Stimulated activated CD4-positive, alpha-beta T cell treated with anti-CD3 and anti-CD28 coated beads, Interleukin-15, amount 100 ng/mL, for 1 hour (primary cell): ENCODE measurements around the gene NOS1.
A peak's percentile ranks its signal among the peaks of the same experiment; 100 is the strongest.
"Not testable (repeated sequence)": the region's sequence is repeated elsewhere in the genome, so short reads cannot be mapped to it uniquely, and the experiment has no call there.

Source experiments
- DNase-seq, 2 donors: peaks; one replicate each; pipeline ENCODE4 v3.0.0-alpha.2; 2020; ENCODE audit warnings: low read depth in 1 of 2, low spot score in 1 of 2

NOS1 gene

DNA sequence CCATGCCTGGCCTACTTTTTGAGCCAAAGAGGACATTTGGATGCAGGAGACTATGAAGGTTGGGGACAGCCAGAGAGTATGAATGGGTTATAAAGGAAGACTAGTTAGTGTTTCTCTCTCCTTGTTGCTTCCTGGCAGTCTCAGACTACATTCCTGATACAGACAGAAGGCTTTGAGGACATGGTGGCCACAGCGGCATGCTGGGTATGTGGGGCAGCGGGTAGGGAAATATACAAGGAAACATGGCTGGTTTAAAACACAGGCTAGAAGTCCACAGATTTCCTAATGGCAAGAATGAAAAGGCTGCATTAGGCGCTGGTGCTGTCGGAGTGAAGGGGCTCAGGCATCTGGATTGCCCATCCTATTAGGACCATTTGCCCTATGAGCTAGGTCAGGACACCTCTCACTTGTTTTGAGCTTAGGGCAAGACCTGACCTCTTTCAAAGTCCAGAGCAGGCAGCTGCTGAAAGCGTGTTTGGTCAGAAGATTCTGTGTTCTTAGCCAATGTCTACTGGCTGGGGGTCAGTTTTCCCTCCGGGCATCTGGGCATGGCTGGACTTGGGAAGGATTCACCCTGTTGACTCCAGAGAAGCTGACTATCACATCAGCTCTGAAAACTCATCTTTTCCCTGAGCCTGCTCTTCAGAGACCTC, 151.0 kb downstream of the NOS1 start:
- no peak for DNase-seq

- no peak for DNase-seq
These were observed 151.8 kb downstream of the NOS1 start for GRCh38 chr12:117209626-117210025.

DNA sequence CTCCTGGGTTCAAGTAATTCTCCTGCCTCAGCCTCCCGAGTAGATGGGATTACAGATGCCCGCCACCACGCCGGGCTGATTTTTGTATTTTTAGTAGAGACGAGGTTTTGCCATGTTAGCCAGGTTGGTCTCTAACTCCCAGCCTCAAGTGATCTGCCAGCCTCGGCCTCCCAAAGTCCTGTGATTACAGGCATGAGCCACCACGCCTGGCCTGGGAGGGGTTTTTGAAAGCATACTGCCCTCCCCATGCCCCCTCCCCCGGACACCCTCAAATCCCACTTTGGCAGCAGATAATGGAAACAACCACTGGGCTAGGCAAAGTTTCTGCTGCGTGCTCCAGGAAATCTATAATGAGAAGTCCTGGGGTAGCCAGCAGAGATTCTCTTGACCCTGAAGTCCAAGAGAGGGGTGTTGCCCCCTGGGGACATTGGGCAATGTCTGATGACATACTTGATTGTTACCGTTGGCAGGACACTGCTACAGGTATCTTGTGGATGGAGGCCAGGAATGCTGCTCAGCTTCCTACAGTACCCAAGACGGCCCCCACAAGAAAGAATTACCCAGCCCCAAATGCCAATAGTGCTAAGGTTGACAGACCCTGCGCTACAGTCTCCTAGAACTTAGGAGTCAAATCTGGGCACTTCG, 152.5 kb downstream of the NOS1 start:
- no peak for DNase-seq

DNA sequence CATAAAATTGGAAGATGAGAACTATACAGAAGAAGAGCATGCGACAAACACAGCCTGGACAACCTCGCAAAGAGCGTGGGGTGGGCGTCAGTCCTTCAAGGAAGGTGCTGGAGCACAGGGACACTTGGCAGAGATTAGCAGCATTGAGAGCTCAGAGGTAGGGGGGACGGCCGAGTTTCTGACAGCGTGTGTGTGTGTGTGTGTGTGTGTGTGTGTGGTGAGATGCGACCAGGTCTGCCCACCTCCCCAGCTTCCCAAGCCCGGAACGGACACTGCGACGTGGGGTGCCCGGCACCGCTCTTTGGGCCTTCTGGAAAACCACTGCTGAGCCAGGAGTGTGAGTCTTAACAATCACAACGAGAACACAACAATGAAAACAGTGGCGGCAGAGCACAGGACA, 153.2 kb downstream of the NOS1 start:
- no peak for DNase-seq

DNA sequence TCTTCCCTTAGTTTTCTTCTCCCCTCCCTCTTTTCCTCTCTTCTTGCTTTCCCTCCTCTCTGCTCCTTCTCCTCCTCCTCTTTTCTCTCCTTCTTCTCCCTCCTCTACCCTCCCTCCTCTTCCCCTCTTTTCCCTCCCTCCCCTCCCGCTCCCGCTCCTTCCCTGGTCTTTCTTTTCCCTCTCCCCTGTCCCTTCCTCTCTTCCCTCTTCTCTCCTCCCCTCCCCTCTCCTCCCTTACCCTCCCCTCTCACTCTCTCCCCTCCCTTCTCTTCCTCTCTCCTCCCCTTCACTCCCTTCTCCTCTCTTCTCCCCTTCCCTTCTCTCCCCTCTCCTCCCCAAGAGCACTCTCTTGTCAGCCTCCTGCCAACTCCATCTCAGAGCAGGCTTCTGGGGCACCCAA, 153.8 kb downstream of the NOS1 start:
- DNase-seq, result no peak

- no peak for DNase-seq
These were observed 158.9 kb downstream of the NOS1 start for GRCh38 chr12:117202556-117202955.

GRCh38 chr12:117202033-117202432, 159.4 kb downstream of the NOS1 start:
- DNase-seq, result no peak

DNA sequence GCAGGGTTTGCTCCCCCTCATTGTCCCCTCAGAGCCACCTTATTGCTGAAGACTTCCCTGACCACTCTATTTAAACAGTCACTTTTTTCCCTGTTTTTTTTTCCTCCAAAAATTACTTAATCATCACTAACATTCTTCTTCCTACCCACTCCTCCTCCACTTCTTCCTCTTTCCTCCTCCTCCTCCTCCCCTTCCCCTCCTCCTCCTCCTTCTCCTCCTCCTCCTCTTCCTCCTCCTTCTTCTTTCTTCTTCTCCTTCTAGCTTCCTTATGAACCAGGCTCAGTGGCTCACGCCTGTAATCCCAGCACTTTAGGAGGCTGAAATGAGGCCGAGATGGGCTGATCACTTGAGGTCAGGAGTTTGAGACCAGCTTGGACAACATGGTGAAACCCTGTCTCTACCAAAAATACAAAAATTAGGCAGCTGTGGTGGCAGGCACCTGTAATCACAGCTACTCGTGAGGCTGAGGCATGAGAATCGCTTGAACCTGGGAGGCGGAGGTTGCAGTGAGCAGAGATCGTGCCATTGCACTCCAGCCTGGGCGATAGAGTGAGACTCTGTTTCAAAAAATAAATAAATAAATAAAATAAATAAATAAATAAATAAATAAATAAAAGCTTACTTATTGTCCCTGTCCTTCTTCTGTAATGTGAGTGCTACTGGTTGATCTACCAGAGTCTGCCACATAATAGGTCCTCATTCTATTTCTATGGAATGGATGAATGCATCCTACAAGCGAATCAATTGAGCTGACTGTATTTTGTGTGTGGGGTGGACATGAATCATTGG, 161.3 kb downstream of the NOS1 start:
- not testable (repeated sequence) for DNase-seq

- not testable (repeated sequence) for DNase-seq
These were observed 165.1 kb downstream of the NOS1 start for GRCh38 chr12:117196334-117196733.

DNA sequence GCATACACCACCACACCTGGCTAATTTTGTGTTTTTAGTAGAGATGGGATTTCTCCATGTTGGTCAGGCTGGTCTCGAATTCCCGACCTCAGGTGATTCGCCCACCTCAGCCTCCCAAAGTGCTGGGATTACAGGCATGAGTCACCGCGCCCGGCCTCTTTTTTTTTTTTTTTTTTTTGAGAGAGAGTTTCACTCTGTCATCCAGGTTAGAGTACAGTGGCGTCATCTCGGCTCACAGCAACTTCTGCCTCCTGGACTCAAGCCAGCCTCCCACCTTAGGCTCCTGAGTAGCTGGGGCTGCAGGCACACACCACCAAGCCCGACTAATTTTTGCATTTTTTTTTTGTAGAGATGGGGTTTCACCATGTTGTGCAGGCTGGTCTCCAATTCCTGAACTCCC, 166.4 kb downstream of the NOS1 start:
- not testable (repeated sequence) for DNase-seq

- no peak for DNase-seq
These were observed 167.5 kb downstream of the NOS1 start for GRCh38 chr12:117193903-117194302.

DNA sequence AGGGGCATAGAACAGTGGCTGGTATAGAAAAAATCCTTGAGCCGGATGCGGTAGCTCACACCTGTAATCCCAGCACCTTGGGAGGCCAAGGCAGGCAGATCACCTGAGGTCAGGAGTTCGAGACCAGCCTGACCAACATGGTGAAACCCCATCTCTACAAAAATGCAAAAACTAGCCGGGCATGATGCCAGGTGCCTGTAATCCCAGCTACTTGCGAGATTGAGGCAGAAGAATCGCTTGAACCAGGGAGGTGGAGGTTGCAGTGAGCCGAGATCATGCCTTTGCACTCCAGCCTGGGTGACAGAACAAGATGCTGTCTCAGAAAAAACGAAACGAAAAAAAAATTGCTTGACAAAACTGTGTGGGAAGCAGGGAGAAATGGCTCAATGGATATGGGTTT, 168.8 kb downstream of the NOS1 start:
- not testable (repeated sequence) for DNase-seq

DNA sequence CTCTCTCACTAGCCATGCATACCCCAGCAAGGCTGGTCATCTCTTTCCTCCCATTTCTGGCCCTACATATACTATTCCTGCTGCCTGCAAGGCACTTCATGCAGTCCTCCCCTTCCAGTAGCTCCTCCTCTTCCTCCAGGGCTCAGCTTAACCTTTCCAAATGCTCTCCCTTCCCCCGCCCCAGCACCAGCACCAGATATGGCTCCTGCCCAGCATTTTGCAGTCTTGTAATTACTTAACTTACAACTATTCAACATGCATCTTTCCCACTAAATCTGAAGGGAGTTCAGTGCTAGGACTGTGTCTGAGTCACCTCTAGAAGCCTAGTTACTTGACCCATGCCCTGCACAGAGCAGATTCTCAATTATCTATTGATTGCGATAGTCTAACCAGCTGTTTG, 169.4 kb downstream of the NOS1 start:
- no peak for DNase-seq

DNA sequence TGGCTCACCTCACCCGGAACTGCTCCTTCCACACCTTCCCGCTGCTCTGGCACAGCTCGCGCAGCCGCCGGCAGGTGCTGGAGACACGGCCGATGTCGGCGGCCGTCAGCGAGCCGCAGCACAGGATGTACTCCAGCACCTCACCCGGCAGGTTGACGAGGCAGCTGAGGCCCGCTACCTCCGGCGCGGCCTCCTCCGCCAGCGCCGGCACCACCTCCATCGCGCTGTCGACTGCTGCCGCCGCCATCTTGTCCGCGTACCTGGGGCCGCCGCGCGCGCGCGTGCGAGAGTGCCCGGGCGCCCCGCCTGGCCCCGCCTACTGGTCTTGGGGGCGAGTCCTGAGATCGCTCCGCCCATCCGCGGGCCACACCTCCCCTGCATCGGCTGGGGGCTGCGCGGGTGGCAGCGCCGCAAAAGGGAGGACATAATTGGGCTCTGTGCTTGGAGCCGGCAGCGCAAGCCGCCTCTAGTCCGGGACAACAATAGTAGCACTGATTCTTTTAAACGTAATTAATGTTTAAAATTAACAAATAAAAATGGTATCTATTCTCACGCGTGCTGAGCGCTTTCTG, 171.1 kb downstream of the NOS1 start, which contains the start of gene FBXO21:
FBXO21 (minus strand) TSS at position 261 of the 572 bp plus-strand sequence; CDS start at position 247, 14 bp downstream.
- peak; percentile 92 for DNase-seq

- DNase-seq, result peak in 1 of 2 donors; percentile 9
These were observed 171.7 kb downstream of the NOS1 start for GRCh38 chr12:117189725-117190209.

DNA sequence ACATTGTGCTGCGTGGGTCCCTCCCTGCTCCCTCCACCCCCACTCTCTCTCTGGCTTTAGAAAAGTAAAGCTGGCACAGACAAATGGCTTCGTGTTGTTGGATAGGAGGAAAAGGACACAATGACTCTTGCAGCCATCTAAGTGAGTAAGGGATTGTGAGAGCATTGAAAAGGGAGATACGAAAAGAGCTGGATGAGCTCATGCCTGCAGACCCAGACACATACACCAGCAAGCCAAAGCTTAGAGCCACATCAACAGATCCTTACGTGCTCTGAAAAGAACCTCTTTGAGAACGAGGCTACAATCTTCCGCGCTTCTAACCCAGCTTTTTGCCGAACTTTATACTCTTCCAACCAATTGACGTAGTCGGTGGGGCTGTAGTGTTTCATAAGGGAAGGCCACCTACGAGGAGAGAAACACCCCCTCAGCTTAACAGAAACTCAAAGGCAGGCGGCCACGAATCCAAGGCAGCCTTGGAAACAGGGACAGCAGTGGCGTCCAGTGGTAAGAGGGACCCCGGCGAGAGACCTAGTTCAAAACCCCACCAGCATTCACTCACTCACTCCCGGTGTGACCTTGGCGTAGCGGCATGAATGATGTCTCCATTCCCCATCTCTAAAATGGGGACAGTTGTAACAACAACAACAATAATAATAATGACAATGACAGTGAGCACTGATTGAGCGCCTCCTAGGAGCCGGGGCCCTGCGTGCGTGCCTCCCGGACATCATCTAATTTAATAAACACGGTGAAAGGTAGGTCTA, 172.3 kb downstream of the NOS1 start:
- DNase-seq, result no peak

- DNase-seq, result no peak
These were observed 173.2 kb downstream of the NOS1 start for GRCh38 chr12:117188121-117188665.

DNA sequence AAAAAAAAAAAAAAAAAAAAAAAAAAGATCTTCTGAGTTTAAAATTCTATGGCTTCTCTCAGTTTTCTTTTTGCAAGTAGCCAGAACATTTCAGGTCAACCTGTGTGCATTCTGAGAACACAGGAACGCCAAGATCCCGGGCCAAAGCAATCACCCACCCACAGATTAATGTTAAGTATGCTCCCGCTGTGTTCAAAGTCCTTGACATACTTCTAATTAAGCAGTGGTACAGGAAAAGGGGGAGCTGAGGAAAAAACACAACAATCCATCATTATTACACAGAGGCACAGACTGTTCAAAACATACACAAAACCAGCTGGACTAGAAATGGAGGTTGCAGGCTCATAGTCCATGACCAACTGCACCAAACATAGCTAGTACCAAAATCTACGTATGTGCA, 174.0 kb downstream of the NOS1 start:
- no peak for DNase-seq

- no peak for DNase-seq
These were observed 178.6 kb downstream of the NOS1 start for GRCh38 chr12:117182866-117183265.

DNA sequence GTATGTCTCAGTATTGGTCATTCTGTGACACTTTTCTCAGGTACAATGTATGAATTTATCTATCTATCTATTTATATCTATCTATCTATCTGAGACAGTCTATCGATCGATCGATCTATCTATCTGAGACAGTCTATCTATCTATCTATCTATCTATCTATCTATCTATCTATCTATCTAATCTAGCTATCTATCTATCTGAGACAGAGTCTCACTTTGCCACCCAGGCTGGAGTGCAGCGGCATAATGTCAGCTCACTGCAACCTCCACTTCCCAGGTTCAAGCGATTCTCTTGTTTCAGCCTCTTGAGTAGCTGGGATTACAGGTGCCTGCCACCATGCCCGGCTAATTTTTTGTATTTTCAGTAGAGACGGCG, 180.0 kb downstream of the NOS1 start:
- DNase-seq, result not testable (repeated sequence)
